Neuronal stem cell (in vitro differentiated cells): Measurements from ENCODE around the gene OR10G8.
A peak's percentile ranks its signal among the peaks of the same experiment; 100 is the strongest.
"Not testable (repeated sequence)": the region's sequence is repeated elsewhere in the genome, so short reads cannot be mapped to it uniquely, and the experiment has no call there.

Experiments
- DNase-seq: peaks from one replicate; pipeline ENCODE4 v3.0.0-alpha.2; 2013; ENCODE audit warnings: low spot score
- H2AFZ ChIP-seq: one replicate; pipeline ENCODE4 v1.6.1; 2013; ENCODE audit warnings: mild to moderate bottlenecking, low read length, inconsistent platforms
- H2AK5ac ChIP-seq: 2 replicates; pipeline ENCODE4 v1.6.1; 2013; ENCODE audit warnings: low read depth, mild to moderate bottlenecking, inconsistent platforms, low read length, moderate library complexity, mixed read lengths
- H2BK120ac ChIP-seq: 2 replicates; pipeline ENCODE4 v1.6.1; 2013; ENCODE audit warnings: low read depth, mild to moderate bottlenecking, inconsistent platforms, low read length, moderate library complexity, mixed read lengths
- H2BK12ac ChIP-seq: one replicate; pipeline ENCODE4 v1.6.1; 2013; ENCODE audit warnings: low read length, inconsistent platforms
- H2BK15ac ChIP-seq: 2 replicates; pipeline ENCODE4 v1.6.1; 2013; ENCODE audit warnings: mild to moderate bottlenecking, low read length, inconsistent platforms, mixed read lengths
- H2BK5ac ChIP-seq: one replicate; pipeline ENCODE4 v1.6.1; 2013; ENCODE audit warnings: inconsistent platforms, mild to moderate bottlenecking, low read length, moderate library complexity
- H3K14ac ChIP-seq: one replicate; pipeline ENCODE4 v1.6.1; 2013; ENCODE audit warnings: low read length, inconsistent platforms
- H3K18ac ChIP-seq: 2 replicates; pipeline ENCODE4 v1.6.1; 2013; ENCODE audit warnings: low read length, inconsistent platforms
- H3K23ac ChIP-seq: 2 replicates; pipeline ENCODE4 v1.6.1; 2013; ENCODE audit warnings: low read depth, mild to moderate bottlenecking, mixed read lengths, low read length, inconsistent platforms; ENCODE audit not compliant: poor library complexity
- H3K27ac ChIP-seq: replicated peaks from 3 replicates; pipeline ENCODE4 v1.5.1; 2013; ENCODE audit warnings: low read length, inconsistent platforms
- H3K27me3 ChIP-seq, 3 experiments: 2 replicates each; pipeline ENCODE4 v1.6.1; 2013; ENCODE audit warnings: low read length in 3 of 3, mild to moderate bottlenecking in 2 of 3, inconsistent platforms in 1 of 3, low read depth in 1 of 3, mixed read lengths in 1 of 3, moderate library complexity in 1 of 3; ENCODE audit not compliant: control insufficient read depth in 3 of 3, insufficient read depth in 3 of 3
- H3K36me3 ChIP-seq, 2 donors: replicated peaks in 1 of 2; 2 replicates each; pipeline ENCODE4 v1.6.1; 2013; ENCODE audit warnings: low read length in 2 of 2; ENCODE audit not compliant: control insufficient read depth in 2 of 2, insufficient read depth in 2 of 2
- H3K4ac ChIP-seq: 2 replicates; pipeline ENCODE4 v1.6.1; 2013; ENCODE audit warnings: inconsistent platforms, mild to moderate bottlenecking, low read length, moderate library complexity
- H3K4me1 ChIP-seq, 2 donors: 1 replicate in 1 of 2; 2 replicates in 1 of 2; pipeline ENCODE4 v1.6.1; 2013; ENCODE audit warnings: low read length in 2 of 2, low read depth in 1 of 2; ENCODE audit not compliant: control insufficient read depth in 2 of 2, insufficient read depth in 1 of 2
- H3K4me2 ChIP-seq: one replicate; pipeline ENCODE4 v1.6.1; 2013; ENCODE audit warnings: mild to moderate bottlenecking, low read length, inconsistent platforms; ENCODE audit not compliant: insufficient read depth, poor library complexity, severe bottlenecking
- H3K4me3 ChIP-seq, 2 donors: 2 replicates each; pipeline ENCODE4 v1.5.1; 2013; ENCODE audit warnings: low read length in 2 of 2, mild to moderate bottlenecking in 2 of 2, inconsistent platforms in 1 of 2, moderate library complexity in 1 of 2
- H3K79me1 ChIP-seq: one replicate; pipeline ENCODE4 v1.6.1; 2013; ENCODE audit warnings: low read depth, mild to moderate bottlenecking, inconsistent platforms, low read length, moderate library complexity
- H3K9ac ChIP-seq: one replicate; pipeline ENCODE4 v1.6.1; 2013; ENCODE audit warnings: mild to moderate bottlenecking, low read depth, low read length, inconsistent platforms; ENCODE audit not compliant: poor library complexity
- H3K9me3 ChIP-seq, 2 donors: replicated peaks in 1 of 2; 2 replicates each; pipeline versions ENCODE3 to v1.6.1; 2013; ENCODE audit warnings: low read length in 2 of 2, mild to moderate bottlenecking in 2 of 2, inconsistent platforms in 1 of 2, low read depth in 1 of 2, mixed read lengths in 1 of 2, moderate library complexity in 1 of 2; ENCODE audit not compliant: control insufficient read depth in 2 of 2, insufficient read depth in 1 of 2
- H4K8ac ChIP-seq: one replicate; pipeline ENCODE4 v1.6.1; 2013; ENCODE audit warnings: low read depth, mild to moderate bottlenecking, inconsistent platforms, low read length, moderate library complexity
- H4K91ac ChIP-seq: one replicate; pipeline ENCODE4 v1.6.1; 2013; ENCODE audit warnings: low read length, low read depth, mild to moderate bottlenecking, inconsistent platforms; ENCODE audit not compliant: poor library complexity
- WGBS, 2 donors: extraction: QIAGEN DNeasy Blood & Tissue Kit; methylation state at CpG; one replicate each; pipeline ENCODE4 v1.1.7; 2013; ENCODE audit warnings: missing lambda C conversion rate in 2 of 2, mixed read lengths in 1 of 2; ENCODE audit not compliant: insufficient read length in 2 of 2, insufficient replicate concordance in 1 of 2; ENCODE audit errors: extremely low coverage in 2 of 2; 5-methylcytosine and 5-hydroxymethylcytosine counted together

The OR10G8 gene

GRCh38 chr11:124012697-124013096 lies 13.9 kb upstream of the OR10G8 start, which contains the start of gene OR10G4:
Gene OR10G4 (plus strand): TSS chr11:124012997. CDS start chr11:124015575, 2,578 bp downstream.
- WGBS, 2 donors: no CpG with 5 or more reads among the region's 2 CpGs
- Histone ChIP-seq H3K18ac (no peak within 1 kb of the TSS), H3K27me3 (no peaks in the 10 kb centered on the region), H4K8ac (no peak within 1 kb of the TSS), H2AK5ac (no peak within 1 kb of the TSS), H3K27ac (no peak within 1 kb of the TSS), H3K79me1 (no peaks in the 10 kb centered on the region), H4K91ac (no peak within 1 kb of the TSS), H2BK15ac (no peak within 1 kb of the TSS), H2AFZ (no peak within 1 kb of the TSS), H3K9me3 (no peaks in the 10 kb centered on the region), H3K4me1 (no peaks in the 10 kb centered on the region), H3K14ac (no peak within 1 kb of the TSS), H3K4ac (no peak within 1 kb of the TSS), H2BK5ac (no peak within 1 kb of the TSS), H2BK12ac (no peak within 1 kb of the TSS), H2BK120ac (no peak within 1 kb of the TSS), H3K9ac (no peak within 1 kb of the TSS), H3K4me2 (no peak within 1 kb of the TSS), H3K4me3 (no peak within 1 kb of the TSS), H3K23ac (no peak within 1 kb of the TSS), H3K36me3 (no peaks in the 10 kb centered on the region)
- no peak for DNase-seq

- H2AK5ac ChIP-seq, H3K36me3 ChIP-seq, H3K4me3 ChIP-seq, H4K8ac ChIP-seq, H2BK120ac ChIP-seq, H3K23ac ChIP-seq, H2BK15ac ChIP-seq, H3K18ac ChIP-seq, H3K9ac ChIP-seq, H2BK12ac ChIP-seq, H3K27me3 ChIP-seq, H3K79me1 ChIP-seq, H3K27ac ChIP-seq, H3K4me2 ChIP-seq, DNase-seq, H3K4me1 ChIP-seq, H3K4ac ChIP-seq, H4K91ac ChIP-seq, H3K9me3 ChIP-seq, H2BK5ac ChIP-seq, H2AFZ ChIP-seq, H3K14ac ChIP-seq: not testable (repeated sequence)
- no CpG with 5 or more reads among the region's 9 CpGs for WGBS, 2 donors
Measured at GRCh38 chr11:124015837-124016236, 10.8 kb upstream of the OR10G8 start.

GRCh38 chr11:124036666-124037065 lies 10.1 kb downstream of the OR10G8 start:
- H3K4me3 ChIP-seq: no peak overlapping the region
- H2BK12ac ChIP-seq: no peak overlapping the region
- H3K14ac ChIP-seq: no peak overlapping the region
- no peak overlapping the region for H3K23ac ChIP-seq
- no peak for DNase-seq
- H2AFZ ChIP-seq: no peak overlapping the region
- H3K9ac ChIP-seq: no peak overlapping the region
- no peaks in the 10 kb centered on the region for H3K9me3 ChIP-seq
- H3K79me1 ChIP-seq: no peaks in the 10 kb centered on the region
- no peaks in the 10 kb centered on the region for H3K27me3 ChIP-seq
- no peak overlapping the region for H4K8ac ChIP-seq
- no peak overlapping the region for H3K27ac ChIP-seq
- no peak overlapping the region for H2BK15ac ChIP-seq
- no peak overlapping the region for H2BK5ac ChIP-seq
- no peaks in the 10 kb centered on the region for H3K36me3 ChIP-seq
- H3K4me2 ChIP-seq: no peak overlapping the region
- H3K4me1 ChIP-seq: no peaks in the 10 kb centered on the region
- H3K4ac ChIP-seq: no peak overlapping the region
- no peak overlapping the region for H3K18ac ChIP-seq
- no peak overlapping the region for H2AK5ac ChIP-seq
- H2BK120ac ChIP-seq: no peak overlapping the region
- no CpG with 5 or more reads among the region's 1 CpG for WGBS, 2 donors
- H4K91ac ChIP-seq: no peak overlapping the region

GRCh38 chr11:124039557-124039956 lies 13.0 kb downstream of the OR10G8 start:
- H2BK12ac ChIP-seq: no peak overlapping the region
- no peaks in the 10 kb centered on the region for H3K4me1 ChIP-seq
- no peak overlapping the region for H2AK5ac ChIP-seq
- H3K27ac ChIP-seq: no peak overlapping the region
- H3K79me1 ChIP-seq: no peaks in the 10 kb centered on the region
- H2BK5ac ChIP-seq: no peak overlapping the region
- no peak overlapping the region for H3K4me2 ChIP-seq
- H3K9me3 ChIP-seq: no peaks in the 10 kb centered on the region
- WGBS, 2 donors: no CpG with 5 or more reads among the region's 9 CpGs
- no peak overlapping the region for H3K4me3 ChIP-seq
- no peak overlapping the region for H4K8ac ChIP-seq
- no peak overlapping the region for H2BK120ac ChIP-seq
- DNase-seq: no peak
- H3K4ac ChIP-seq: no peak overlapping the region
- H3K36me3 ChIP-seq: no peaks in the 10 kb centered on the region
- H3K27me3 ChIP-seq: no peaks in the 10 kb centered on the region
- no peak overlapping the region for H3K9ac ChIP-seq
- no peak overlapping the region for H4K91ac ChIP-seq
- H2AFZ ChIP-seq: no peak overlapping the region
- no peak overlapping the region for H2BK15ac ChIP-seq
- H3K18ac ChIP-seq: peak overlapping the region; percentile 44
- H3K23ac ChIP-seq: no peak overlapping the region
- H3K14ac ChIP-seq: no peak overlapping the region
